Right ventricle myocardium superior (tissue), 1 donor: ENCODE data around the gene PSMB7. TPM values are rescaled to one million over a fixed set of nuclear protein-coding genes. Genes with fewer than 3 reads are reported as not detected.

ENCODE experiments used
- ATAC-seq: fragments of 200-7000 bp; cut with Tn5 transposase; one replicate; pipeline ENCODE4 v1.9.1; 2020; ENCODE audit warnings: mild to moderate bottlenecking; ENCODE audit not compliant: poor library complexity
- DNase-seq: peaks from one replicate; pipeline ENCODE4 v3.0.0-alpha.2; 2020
- intact Hi-C: fragments of 100-400 bp; cut with DNase I; formaldehyde crosslinking; loops from one replicate; pipeline ENCODE4 v1.11.2; 2022
- total RNA-seq: library from RNA; stranded (reverse); fragmentation: NEBNext Ultra II Directional; extraction: Animal tissue kit (Norgen Biotek cat#: 25700); gene quantifications from one replicate; pipeline ENCODE4 v1.2.1, GENCODE V29; 2021
- donor health status: DM: no; HTN: yes; CAD: no; lungs with severe emphysema.

The PSMB7 gene
- total RNA-seq, 1 donor from 2014 or later: 172 TPM

DNA sequence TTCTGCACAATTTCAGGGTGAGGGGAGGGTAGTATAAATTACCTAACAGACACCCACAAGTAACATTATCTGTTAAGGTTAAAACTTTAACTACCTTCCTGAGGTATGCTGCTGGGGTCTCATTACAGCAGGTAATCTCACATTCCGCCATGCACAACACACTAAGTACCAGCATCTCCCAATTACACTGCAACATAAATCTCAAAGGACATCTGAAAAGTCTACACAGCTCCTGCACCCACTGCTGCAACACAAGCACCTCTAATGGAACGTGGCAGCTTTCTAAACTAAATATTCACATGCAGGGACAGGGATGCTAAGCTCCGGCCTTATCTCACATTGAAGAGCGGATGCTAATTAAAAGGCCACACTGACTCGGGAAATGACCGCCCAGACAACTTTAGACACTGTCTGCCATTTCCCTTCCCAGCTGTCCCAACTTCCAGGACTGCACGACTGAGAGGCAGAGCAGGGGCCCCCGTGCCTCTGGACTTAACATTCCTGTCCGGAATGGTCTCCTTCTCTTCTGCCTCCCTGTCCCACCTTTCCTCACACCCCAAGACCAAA lies 45.9 kb downstream of the PSMB7 start:
- intact Hi-C loops: no loop called here
- DNase-seq (no peak), ATAC-seq (peak; percentile 17)

DNA sequence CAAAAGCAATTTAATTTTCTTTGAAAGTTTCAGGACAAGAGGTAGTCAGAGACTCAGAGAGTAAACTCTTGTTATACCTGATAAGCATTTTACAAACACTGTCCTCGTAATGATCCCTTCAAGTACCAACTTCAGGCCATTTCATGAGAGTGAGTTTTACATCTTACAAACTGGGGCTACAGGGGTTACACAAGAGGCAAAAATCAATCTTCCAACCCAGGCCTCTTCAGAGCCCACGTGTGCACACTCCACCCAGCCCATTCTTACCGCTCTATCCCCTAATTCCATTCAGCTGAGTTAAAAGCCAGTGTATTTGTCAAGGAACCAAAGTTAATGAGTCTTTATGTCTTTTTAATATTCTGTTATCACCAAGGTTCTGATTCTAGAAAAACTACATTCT lies 46.5 kb downstream of the PSMB7 start:
- intact Hi-C loops: no loop called here
- DNase-seq: no peak
- ATAC-seq: no peak

GRCh38 chr9:124366476-124367220 lies 48.6 kb downstream of the PSMB7 start:
- ATAC-seq: no peak
- intact Hi-C loops: no loop called here
- no peak for DNase-seq

- intact Hi-C loops: no loop called here
- DNase-seq (no peak), ATAC-seq (no peak)
These were observed 50.2 kb downstream of the PSMB7 start for GRCh38 chr9:124365036-124365435.

GRCh38 chr9:124364141-124364540 lies 51.1 kb downstream of the PSMB7 start:
- intact Hi-C loops: no loop called here
- no peak for ATAC-seq
- DNase-seq: no peak

DNA sequence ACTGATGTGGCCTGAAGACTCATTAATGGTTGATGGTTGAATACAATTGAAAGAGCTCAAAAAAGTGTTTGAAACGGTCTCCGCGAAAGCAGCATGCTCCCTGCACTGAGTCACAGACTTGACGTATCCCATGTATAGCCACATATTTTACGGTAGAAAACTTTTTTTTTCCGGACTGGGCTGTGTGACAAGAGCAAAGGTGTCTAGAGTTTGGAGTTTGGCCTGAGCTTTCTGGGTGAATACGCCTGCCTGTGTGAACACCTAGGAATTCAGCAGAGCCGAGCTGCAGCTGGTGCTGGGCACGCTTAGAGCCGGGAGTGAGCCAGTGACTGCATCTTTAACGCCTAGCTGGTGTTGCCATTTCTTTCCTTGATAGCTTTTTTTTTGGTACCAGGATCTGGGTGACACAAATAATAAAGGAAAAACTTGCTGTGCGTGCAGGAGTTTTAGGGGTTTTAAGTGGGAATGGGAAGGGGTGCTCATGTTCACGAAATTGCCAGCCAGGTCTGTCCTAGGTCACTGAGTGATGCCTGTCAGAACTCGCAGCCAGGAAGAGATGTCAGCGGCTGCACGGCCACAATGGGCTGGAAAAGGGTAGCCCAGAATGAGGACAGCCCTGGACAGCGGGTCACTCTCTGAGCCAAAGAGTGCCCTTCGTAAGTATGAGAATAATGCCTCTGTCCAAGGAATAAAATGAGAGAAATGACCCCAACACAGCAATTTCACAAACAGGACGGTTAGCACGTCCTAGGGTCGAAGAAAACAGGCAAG lies 51.7 kb downstream of the PSMB7 start:
- DNase-seq (no peak), ATAC-seq (no peak)
- intact Hi-C loops: no loop called here

DNA sequence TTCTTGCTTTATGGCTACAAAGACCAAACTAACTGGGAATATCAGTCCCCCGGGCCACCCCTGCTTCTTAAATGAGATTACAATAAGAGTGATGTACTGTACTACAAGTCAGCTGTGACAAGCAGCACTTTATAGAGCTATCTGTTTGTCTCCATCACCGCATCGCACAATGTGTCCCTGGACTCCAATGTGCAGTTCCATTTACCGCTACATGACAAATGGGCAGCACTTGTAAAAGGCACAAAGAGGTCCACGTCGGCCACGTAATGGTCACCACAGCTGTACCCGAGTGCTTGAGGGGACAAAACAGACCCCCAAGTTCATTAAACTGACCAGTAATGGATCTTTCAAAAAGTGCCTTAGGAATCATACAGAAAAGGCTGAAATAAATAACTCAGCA lies 54.1 kb downstream of the PSMB7 start:
- no peak for DNase-seq
- no peak for ATAC-seq
- intact Hi-C loops: no loop called here

- ATAC-seq: no peak
- no peak for DNase-seq
- intact Hi-C loops: no loop called here
These were observed 55.2 kb downstream of the PSMB7 start for GRCh38 chr9:124359855-124360678.

DNA sequence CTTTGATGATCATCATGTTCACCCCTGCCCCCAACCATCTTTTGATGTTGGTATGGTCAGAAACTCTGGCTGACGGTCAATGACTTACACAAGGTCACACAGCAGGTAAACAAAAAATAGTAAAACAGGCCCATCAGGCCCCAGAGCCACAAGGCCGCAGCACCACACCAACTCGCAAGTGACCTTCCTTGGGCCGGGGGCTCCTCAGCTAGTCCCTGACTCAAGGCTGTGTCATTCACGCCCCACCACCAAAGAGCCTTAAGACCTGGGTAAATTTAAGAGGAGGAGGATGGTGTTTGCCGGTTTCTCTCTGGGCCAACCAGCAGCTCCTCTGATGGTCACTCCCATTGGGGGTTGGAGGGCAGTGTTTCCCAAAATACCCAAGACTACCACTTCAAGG lies 55.8 kb downstream of the PSMB7 start:
- DNase-seq (no peak), ATAC-seq (no peak)
- intact Hi-C loops: no loop called here

- DNase-seq (no peak), ATAC-seq (peak; percentile 55)
These were observed 56.6 kb downstream of the PSMB7 start for GRCh38 chr9:124358631-124359030.

DNA sequence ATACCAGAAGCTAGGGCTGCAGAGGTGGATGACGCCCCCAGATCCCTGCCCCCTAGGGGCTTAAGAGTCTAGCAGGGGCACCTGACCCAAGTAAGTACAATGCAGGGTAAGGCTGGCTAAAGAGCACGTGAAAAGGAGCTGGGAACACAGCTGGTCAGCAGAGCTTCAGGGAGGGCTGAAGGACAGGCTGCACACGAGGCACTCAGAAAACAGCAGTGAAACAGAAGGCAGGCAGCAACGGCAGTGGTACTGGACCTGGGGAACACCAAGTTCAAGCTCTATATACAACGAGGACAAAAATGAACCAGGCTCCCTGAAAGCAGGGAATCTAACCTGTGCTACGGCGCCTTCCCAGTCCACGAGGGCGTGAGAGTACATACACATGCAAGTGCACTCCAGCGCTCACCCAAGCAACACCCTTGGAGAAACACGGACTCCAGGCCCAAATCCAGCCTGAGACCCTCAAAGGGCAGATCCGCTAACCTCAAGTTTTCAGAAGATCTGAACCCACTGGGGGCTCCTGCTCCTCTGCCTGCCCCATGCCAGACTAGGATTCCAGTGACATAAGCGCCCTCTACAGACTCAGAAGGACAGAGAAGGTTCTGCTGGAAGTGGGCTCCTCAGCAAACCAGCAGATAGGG lies 57.4 kb downstream of the PSMB7 start:
- ATAC-seq (no peak), DNase-seq (no peak)
- intact Hi-C loops: no loop called here

More at GRCh38 chr9:124358631-124359030, 56.6 kb downstream of the PSMB7 start:
- intact Hi-C loops: no loop called here

- ATAC-seq (no peak), DNase-seq (no peak)
- intact Hi-C loops: no loop called here
These were observed 58.4 kb downstream of the PSMB7 start for GRCh38 chr9:124356745-124357390.

GRCh38 chr9:124355941-124356744 lies 59.1 kb downstream of the PSMB7 start:
- no peak for DNase-seq
- ATAC-seq: no peak
- intact Hi-C loops: no loop called here

DNA sequence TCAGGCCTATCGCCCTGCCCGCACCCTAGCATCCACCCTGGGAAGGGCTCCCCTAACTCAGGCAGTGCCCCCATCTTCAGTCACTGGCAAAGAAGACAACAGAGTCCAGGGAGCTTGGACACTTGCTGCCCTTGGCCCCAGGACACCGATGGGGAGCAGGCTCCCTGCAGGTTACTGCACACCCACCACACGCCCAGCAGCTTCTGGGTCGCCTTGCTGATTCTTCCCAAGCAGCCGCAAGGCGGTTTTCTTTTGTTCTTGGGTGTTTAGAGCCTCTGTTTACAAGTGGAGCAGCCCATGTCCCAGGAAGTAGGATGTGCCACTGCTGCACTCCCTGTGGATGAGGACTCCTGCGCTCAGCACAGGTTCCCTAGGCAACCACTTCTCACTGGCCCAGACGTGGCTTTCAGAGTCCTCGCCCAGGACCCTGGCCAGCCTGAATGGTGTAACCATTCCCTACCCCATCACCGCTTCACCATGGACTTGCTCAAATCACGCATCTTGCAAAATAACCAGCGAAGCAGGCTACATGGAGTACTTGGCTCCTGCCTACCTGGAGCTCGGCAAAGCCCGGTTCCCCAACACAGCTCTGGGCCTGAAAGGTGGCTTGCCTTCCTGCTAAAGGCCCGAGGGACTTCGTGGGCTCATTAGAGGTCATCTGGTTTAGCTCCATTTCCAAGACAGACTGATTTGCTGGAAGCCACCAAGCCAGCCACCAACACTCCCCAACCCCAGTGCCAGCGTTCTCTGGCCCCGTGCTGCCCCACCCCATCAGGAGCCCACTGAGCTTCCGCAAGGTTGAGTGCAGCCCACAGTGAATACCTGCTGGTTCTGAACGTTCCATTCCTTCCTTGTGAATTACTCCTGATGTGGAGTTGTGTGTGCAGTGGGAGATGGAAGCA lies 60.0 kb downstream of the PSMB7 start:
- DNase-seq (no peak), ATAC-seq (no peak)
- intact Hi-C loops: no loop called here

GRCh38 chr9:124354346-124355038 lies 60.8 kb downstream of the PSMB7 start:
- no peak for DNase-seq
- intact Hi-C loops: no loop called here
- no peak for ATAC-seq

DNA sequence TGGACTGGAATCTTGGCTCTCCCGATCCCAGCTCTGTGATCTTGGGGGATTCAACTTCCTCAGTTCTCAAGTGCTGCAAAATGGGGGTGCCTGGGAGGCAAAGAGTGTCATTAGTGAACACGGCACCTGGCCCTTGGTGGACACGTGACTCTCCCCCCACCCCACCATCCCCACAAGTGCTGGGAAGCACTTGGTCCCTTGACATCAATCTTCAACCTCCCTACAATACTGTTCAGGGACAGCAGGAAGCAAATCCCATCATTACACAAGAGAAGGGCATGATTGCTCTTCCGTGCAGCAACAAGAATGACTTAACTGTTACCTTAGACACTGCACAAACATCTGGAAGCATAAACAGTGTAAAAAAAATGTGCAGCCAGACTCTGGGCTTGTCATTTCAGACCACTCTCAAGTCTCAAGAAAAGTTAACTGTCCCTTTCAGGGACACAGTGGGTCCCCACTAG lies 61.4 kb downstream of the PSMB7 start:
- ATAC-seq (no peak), DNase-seq (no peak)
- intact Hi-C loops: no loop called here
